ENCODE results near the gene RREB1. TPM values are rescaled to one million over a fixed set of nuclear protein-coding genes. Genes with fewer than 3 reads are reported as not detected.

The RREB1 gene
- polyA plus RNA-seq, 1 experiment, result 1.2 TPM

DNA sequence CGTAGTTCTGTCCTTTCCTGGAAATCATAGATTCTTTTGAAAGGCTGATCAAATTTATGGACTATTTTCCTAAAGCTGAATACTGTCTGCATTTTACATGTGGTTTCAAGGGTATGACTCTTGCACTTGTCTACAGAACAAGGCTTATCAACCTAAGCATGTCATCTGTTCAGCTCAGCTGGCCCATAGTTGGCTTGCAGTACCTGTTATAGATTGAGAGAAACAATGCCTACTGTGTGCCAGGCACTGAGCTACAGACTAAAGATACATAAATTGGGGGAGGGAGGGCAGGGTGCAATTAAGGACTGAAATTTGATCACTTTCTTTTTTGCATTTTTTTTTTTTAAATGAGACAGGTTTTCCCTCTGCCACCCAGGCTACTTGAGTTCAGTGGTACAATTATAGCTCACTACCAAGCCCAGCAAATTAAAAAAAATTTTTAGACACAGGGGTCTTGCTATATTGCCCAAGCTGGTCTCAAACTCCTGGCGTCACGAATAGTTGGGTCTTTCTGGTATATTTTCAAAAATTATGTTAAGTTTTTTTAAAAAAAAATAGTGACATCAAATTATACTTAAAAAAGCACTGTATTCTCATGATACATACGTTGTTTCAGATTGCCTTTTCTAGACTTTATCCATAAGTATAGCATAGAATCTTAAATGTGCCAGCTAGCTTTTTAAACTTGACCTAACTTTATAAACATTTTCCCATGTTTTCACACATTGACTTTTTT is 52.2 kb downstream of the RREB1 start:
- no peak for DNase-seq (ENCODE audit: low read depth)
- POLR2A ChIA-PET, result no interaction called here
- TF ChIP-seq, protein P1, sequence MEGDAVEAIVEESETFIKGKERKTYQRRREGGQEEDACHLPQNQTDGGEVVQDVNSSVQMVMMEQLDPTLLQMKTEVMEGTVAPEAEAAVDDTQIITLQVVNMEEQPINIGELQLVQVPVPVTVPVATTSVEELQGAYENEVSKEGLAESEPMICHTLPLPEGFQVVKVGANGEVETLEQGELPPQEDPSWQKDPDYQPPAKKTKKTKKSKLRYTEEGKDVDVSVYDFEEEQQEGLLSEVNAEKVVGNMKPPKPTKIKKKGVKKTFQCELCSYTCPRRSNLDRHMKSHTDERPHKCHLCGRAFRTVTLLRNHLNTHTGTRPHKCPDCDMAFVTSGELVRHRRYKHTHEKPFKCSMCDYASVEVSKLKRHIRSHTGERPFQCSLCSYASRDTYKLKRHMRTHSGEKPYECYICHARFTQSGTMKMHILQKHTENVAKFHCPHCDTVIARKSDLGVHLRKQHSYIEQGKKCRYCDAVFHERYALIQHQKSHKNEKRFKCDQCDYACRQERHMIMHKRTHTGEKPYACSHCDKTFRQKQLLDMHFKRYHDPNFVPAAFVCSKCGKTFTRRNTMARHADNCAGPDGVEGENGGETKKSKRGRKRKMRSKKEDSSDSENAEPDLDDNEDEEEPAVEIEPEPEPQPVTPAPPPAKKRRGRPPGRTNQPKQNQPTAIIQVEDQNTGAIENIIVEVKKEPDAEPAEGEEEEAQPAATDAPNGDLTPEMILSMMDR (IDR thresholded peaks at IDR 0.05; ENCODE audit: insufficient read depth, low read depth, low read length), result no peak
- CTCF ChIA-PET, result no interaction called here
- H3K36me3 ChIP-seq (ENCODE audit: control insufficient read depth, insufficient read depth, low read length), result no peaks in the 10 kb centered on the region
- H3K4me3 ChIP-seq (ENCODE audit: low read depth, low read length), result no peak overlapping the region
- no peaks in the 10 kb centered on the region for H3K27me3 ChIP-seq (ENCODE audit: control insufficient read depth, insufficient read depth, low read length)

DNA sequence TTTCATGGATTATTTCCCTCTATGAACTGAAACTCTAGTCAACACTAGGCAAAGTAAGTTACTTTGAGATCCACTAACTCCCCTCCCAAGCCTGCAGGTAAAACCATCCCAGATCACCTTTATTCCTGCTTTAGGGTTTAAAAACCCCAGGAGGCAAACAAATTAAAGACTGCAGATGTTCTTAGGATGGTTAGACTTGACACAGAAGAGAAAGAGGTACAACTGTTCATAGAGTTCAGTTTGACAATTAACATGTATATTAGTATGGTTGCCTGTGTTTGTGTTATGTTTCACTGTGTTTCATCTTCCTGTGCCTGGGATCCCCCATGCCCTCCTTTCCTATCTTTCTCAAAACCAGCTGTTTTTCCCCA is 53.5 kb downstream of the RREB1 start:
- no peak for DNase-seq (ENCODE audit: low read depth)
- no peaks in the 10 kb centered on the region; the same call in 1 of the 2 replicates for H3K36me3 ChIP-seq (ENCODE audit: control insufficient read depth, insufficient read depth, low read length)
- POLR2A ChIA-PET, result no interaction called here
- TF ChIP-seq, protein P1 (IDR thresholded peaks at IDR 0.05; ENCODE audit: insufficient read depth, low read depth, low read length), result no peak
- CTCF ChIA-PET, result interaction anchor here (1.2 kb wide), 1 partner anchor 15 kb away, joined by 3 read pairs; no protein-coding TSS in a partner anchor
- no peaks in the 10 kb centered on the region for H3K27me3 ChIP-seq (ENCODE audit: control insufficient read depth, insufficient read depth, low read length)
- H3K4me3 ChIP-seq (ENCODE audit: low read depth, low read length), result no peak overlapping the region

DNA sequence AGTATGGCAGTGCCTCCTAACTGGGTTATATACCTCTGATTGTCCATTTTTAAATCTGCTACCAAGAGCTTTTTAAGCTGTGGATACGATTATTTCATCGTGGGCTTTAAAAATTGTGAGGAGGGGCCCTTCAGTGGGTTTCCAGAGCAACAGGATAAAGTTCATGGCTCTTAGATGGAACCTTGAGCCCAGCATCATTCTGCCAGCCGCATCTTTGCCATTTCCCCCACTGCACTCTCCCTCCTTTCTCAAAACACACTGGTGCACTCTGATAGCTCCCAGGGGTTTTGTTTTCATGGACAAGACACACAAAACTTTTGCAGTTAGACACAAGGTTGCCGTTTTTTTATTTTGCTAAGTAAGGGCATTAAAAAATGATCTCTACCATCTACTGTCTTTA is 54.1 kb downstream of the RREB1 start:
- CTCF ChIA-PET, result interaction anchor here (1.2 kb wide), 1 partner anchor 14 kb away, joined by 3 read pairs; no protein-coding TSS in a partner anchor

DNA sequence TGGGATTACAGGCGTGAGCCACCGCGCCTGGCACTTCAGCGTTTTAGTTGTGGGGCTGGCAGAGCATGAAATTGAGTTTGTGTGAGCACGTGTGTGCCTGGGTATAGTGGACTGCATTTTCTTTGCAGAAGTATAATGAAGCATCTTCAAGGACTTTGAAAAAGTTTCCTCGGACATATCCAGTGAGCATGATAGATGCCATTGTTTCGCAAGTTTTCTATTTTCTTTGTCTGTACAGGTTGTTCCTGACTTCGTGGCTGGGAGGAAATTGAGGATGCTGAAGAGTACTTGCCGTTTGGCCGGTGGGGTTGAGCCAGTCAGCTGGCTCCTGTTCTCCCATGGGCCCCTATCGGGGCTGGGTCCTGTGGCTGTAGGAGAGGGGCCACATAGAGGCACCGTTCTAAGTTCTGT is 55.9 kb downstream of the RREB1 start:
- no peak for DNase-seq (ENCODE audit: low read depth)
- Histone ChIP-seq H3K27me3 (ENCODE audit: control insufficient read depth, insufficient read depth, low read length) (no peaks in the 10 kb centered on the region), H3K36me3 (ENCODE audit: control insufficient read depth, insufficient read depth, low read length) (no peaks in the 10 kb centered on the region; the same call in 1 of the 2 replicates), H3K4me3 (ENCODE audit: low read depth, low read length) (no peak overlapping the region)
- ChIA-PET CTCF (no interaction called here), POLR2A (no interaction called here)
- TF ChIP-seq, protein P1 (IDR thresholded peaks at IDR 0.05; ENCODE audit: insufficient read depth, low read depth, low read length), result no peak

More for the DNA sequence above, 54.1 kb downstream of the RREB1 start:
- no peak for DNase-seq (ENCODE audit: low read depth)
- TF ChIP-seq, protein P1 (IDR thresholded peaks at IDR 0.05; ENCODE audit: insufficient read depth, low read depth, low read length), result no peak
- no peaks in the 10 kb centered on the region for H3K27me3 ChIP-seq (ENCODE audit: control insufficient read depth, insufficient read depth, low read length)
- no peak overlapping the region for H3K4me3 ChIP-seq (ENCODE audit: low read depth, low read length)
- POLR2A ChIA-PET, result no interaction called here
- no peaks in the 10 kb centered on the region; the same call in 1 of the 2 replicates for H3K36me3 ChIP-seq (ENCODE audit: control insufficient read depth, insufficient read depth, low read length)

DNA sequence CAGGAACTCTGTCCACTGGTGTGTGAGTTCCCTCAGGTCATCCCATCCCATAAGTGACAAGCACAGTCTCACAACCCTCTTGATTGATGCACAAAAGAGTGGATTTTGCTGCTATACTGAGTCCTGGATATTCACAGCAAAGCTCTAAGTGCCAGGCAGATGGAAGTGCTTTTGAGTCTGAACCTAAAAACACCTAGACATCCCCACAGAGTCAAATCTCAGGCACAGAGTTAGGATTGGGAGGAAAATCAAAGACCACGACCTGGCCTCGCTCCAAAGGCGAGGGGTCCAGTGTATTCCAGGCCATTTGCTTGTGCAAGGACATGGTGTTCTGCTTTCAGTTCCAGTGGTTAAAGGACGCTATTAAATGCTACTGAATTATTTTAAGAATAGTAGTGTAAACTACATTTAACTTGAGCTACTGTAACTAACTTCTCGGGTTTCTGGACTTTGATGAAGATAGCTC is 56.8 kb downstream of the RREB1 start:
- CTCF ChIA-PET, result interaction anchor here (0.6 to 2.3 kb wide), 2 partner anchors 11 to 450 kb away, joined by 4 to 6 read pairs; no protein-coding TSS in a partner anchor
- DNase-seq (ENCODE audit: low read depth), result no peak
- Histone ChIP-seq H3K4me3 (ENCODE audit: low read depth, low read length) (no peak overlapping the region), H3K27me3 (ENCODE audit: control insufficient read depth, insufficient read depth, low read length) (no peaks in the 10 kb centered on the region), H3K36me3 (ENCODE audit: control insufficient read depth, insufficient read depth, low read length) (no peaks in the 10 kb centered on the region; the same call in 1 of the 2 replicates)
- POLR2A ChIA-PET, result interaction anchor here (0.5 kb wide), 1 partner anchor 12 kb away, joined by 3 read pairs; no protein-coding TSS in a partner anchor
- TF ChIP-seq, protein P1 (IDR thresholded peaks at IDR 0.05; ENCODE audit: insufficient read depth, low read depth, low read length), result no peak
